NOMO-1 (cell line): ENCODE measurements around the gene CFAP54.
"Not testable (repeated sequence)": the region's sequence is repeated elsewhere in the genome, so short reads cannot be mapped to it uniquely, and the experiment has no call there.

Source experiments
- DNase-seq, 2 experiments: peaks; one replicate each; lab custom pipeline; 2025; ENCODE audit not compliant: unreplicated experiment in 2 of 2; lab: John Stamatoyannopoulos, UW

Gene CFAP54, protein sequence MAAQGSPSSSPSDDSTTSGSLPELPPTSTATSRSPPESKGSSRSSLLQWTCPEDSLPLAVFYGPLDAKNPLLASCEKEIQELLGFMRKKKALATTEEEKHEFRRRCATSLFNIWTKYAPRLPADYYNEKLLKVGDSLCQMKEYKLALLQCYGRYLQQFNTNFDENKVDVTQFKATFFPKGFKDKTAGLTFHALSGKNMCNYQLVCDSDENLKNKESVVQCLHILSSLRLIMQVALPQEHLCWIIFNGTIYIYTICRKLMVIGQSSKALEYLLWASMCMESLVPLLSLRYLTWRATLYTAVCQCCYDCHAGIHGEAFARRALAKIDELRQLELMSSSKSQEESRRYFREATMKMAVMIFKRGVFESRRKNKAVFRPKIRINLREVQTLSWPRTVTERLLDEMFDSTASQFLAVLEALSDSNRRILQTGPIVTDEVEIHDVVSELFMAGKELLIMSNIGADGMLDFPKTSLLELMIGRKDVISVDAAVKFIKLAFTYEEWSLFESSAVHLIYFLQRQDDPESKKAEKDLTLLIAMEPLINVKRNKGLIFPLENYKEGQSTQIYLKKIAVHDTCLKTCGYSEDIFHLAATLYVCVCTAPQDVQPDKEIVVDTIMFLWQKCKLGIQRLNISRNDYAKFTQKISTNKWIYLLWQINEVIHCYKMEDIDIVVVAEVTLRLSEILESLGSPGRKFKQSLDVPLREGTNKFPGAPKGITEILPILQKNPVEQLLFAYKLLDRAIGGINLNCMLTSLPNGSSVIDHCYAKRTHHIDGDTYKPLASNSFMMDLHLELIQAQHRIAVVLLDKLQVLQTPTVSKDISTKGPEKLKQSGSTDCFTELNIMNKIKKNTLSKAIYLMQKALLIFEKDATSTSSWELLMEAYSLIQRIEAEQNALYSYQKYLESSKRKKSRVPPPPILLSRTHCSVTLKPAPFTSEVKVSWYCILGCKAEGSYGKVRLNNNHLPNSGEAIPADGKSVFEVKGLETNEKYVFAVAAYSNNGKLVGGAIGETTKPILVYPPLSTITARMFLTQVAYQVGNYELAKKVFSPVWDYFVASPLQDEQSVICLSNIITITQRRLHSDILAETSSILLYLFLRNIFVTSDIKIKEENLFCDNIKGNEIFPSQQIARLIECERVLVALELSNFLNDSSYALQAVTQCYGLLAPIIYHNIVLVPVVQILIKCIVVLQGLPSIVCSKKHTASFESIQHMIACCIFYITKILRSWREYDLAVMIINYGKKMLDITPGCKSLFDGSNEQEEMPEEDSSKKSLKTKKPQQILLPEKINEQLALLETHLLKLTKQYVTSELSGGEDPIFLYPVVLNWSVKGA (N-terminal part only)

DNA sequence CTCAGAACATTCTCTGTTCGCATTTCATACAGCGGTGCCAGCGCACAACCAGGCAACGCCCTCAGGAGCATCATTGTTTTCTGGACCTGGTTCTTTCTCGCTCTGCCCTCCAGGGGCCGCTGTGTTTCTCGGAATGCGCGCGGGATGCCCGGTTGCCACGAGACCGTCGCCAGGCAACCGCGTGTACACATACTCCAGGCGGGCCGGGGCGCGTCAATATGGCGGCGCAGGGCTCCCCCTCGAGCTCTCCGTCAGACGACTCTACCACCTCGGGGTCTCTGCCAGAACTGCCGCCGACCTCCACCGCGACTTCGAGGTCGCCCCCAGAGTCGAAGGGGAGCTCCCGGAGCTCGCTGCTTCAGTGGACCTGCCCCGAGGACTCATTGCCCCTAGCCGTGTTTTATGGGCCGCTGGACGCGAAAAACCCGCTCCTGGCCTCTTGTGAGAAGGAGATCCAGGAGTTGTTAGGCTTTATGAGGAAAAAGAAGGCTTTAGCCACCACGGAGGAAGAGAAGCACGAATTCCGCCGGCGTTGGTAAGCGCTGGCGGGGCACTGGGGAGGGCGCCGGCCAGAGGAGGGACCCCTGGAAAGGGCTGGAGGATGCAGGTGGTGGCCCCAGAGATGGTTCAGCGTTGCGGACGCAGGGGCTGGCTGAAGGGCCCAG, at the start of gene CFAP54:
TSS of gene CFAP54 (plus strand) at position 186 of the 665 bp plus-strand sequence. CDS start at position 219, 33 bp downstream.
- DNase-seq = peak; percentile 80 to 84

DNA sequence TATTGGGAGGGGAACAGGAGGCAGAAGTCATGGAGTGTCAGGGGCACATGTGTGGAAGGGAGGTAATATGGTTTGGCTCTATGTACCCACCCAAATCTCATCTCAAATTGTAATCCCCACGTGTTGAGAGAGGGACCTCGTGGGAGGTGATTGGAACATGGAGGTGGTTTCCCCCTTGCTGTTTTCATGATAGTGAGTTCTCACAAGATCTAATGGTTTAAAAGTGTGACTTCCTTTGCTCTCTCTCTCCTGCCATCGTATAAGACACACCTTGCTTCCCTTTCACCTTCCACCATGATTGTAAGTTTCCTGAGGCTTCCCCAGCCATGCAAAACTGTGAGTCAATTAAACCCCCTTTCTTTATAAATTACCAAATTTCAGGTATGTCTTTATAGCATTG, 47.6 kb upstream of the CFAP54 start:
- DNase-seq = no peak

DNA sequence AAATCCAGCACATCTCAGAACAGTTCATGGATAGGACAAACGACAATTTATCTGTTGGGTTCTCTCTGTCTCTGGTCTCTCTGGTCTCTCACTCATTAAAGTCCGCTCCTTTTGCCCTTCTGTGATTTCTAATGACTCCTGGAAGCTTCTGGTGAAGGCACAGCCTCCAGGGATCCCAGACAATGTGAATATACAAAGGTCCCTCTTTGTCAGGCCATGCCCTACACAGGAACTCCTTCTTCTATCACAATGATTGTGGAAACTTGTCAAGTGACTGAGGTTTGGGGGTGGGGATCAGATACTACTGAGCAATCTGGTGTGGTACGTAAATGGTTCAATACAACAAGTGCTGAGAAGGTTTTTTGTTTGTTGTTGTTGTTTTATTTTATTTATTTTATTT, 46.5 kb upstream of the CFAP54 start:
- no peak for DNase-seq

DNA sequence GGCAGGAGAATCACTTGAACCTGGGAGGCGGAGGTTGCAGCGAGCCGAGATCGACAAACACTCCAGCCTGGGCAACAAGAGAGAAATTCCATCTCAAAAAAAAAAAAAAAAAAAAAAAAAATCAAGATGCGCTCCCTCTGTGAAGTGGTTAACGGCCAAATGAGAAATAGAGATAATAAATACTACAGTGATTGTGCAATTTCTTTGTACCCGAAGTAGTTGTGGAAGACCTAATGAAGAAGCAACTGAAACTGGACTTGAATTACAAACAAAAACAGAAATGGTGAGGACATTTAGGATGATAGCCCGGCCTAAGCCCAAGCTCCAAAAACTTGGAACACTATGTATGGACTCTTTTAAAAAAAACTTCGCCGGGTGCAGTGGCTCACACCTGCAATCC, 45.0 kb upstream of the CFAP54 start:
- no peak for DNase-seq

DNA sequence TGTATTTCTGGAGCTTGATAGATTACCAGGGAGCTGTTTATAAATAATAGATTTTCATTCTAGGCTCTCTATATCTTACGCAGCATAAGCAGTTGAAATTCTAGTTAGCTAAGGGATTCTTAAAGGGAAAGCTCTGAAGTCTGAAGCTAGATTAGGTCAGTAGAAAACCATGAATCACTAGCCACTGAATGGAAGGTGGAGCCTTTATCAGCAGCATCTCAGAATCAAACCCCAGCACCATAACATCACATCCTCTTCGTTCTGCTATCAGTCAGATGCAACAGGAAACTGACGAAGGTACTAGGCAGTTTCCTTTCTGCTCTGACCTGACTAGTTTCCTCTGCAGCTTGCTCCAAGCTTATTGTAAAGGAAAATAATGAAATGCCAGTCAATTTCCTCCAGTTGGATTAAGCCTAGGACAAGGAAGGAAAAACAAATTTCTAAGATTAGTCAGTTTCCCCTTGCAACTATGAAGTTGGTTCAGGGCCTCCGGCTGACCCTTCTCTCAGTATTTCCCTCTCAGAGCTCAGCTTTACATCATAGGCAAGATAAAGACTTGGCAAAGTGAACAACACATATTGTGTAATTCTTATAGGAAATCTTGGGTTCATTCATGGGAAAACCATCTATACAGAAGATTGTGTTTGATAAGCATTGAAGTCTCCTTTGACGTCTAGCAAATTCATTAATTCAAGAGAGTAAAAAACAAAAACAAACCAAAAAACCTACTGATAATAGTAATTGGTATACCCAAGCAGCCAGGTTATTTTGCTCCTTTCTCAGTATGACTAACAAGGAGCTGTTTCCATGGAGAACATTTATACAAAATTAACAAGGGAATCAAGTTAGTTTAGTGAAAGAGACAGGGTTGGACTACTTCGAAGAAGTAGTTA, 43.4 kb upstream of the CFAP54 start:
- peak in 1 of 2 experiments; percentile 9 for DNase-seq

DNA sequence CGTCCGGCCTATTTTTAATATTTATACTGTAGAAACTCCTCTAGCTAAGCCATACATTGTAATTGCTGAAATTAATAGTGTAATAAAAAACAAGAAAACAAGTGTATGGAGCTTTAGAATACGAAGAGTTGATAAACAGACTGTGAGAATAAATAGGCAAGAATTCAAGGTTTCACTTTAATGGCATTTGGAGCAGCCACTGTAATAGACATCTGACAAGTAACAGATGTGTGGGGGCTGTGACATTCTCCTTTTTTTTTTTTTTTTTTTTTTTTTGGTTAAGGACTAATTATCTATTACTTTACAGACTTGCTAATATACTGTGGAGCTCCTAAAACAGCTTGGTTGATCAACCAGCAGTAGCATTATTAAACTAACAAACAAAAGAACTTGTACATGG, 42.1 kb upstream of the CFAP54 start:
- no peak for DNase-seq

DNA sequence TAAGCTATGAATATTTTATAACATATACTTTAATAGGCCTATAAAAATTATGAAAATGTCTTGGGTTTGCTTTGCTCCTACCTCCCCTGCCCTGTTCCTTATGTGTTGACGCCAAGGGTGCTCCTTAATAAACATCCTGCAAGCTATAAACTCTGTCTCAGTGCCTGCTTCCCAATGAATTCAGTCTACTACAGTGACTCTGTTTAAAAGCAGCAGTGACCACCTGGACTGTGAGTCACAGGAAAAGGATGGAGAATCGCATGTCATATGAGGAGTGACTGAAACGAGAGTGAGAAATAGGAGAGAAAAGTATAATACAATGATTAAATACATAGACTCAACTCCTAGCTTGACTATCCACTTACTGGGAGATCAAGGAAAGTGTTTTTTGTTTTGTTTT, 41.1 kb upstream of the CFAP54 start:
- no peak for DNase-seq

DNA sequence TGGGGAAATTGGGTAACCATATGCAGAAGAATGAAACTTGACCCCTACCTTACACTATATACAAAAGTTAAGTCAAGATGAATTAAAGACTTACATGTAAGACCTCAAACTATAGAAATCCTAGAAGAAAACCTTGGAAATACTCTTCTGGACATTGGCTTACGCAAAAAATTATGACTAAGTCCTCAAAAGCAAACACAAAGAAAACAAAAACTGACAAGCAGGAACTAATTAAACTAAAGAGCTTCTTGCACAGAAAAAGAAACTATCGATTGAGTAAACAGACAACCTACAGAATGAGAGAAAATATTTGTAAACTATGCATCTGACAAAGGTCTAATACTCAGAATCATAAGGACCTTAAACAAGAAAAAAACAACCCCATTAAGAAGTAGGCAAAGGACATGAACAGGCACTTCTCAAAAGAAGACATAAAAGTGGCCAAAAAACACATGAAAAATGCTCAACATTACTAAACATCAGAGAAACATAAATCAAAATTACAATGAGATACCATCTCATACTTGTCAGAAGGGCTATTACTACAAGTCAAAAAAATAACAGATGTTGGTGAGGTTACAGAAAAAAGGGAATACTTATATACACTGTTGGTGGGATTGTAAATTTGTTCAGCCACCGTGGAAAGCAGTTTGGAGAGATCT, 37.0 kb upstream of the CFAP54 start:
- no peak for DNase-seq

DNA sequence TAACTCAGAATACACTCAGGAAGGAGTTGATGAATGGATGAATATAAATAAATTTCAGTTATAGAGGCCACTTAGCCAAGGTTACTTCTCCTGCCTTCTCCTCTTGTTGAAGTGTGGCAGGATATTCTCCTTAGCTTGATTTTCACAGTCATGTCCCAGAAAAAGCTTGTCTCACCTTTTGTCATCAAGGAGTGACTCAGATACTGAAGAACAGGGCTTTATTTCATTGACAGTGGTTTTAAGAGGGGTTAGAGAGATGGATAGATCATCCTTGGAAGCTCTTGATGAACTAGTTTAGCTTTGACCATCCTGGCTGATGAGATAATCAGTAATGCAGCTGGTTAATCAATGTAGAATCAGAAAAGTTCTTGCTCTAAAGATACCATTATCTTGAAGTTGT, 35.0 kb upstream of the CFAP54 start:
- no peak for DNase-seq

DNA sequence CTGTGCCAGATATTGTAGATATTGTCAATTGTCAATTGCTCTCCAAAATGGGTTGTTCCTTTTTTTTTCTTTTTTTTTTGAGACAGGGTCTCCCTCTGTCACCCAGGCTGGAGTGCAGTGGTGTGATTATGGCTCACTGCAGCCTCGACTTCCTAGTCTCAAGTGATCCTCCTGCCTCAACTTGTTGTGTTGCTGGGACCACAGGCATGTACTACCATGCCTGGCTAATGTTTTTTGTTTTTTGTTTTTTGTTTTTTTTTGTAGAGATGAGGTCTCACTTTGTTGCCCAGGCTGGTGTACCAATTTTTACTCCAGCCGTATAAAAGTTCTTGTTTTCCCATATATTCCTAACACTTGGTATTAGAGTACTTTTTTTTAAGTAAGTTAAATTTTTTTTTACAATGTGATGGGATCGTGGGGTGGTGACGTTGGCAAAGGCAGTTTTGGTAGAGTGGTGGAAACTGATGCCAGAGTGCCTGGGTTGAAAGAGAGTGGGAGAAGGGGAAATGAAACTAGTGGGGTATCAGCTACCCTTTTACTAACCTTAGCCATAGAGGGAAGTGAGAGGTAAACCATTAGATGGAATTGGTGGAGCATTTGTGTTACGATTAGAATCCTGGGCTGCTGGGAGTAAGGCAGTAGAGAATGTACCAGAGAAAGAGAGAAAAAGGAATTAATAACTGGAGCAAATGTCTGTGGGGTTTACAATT, 33.0 kb upstream of the CFAP54 start:
- peak; percentile 57 to 86 for DNase-seq

DNA sequence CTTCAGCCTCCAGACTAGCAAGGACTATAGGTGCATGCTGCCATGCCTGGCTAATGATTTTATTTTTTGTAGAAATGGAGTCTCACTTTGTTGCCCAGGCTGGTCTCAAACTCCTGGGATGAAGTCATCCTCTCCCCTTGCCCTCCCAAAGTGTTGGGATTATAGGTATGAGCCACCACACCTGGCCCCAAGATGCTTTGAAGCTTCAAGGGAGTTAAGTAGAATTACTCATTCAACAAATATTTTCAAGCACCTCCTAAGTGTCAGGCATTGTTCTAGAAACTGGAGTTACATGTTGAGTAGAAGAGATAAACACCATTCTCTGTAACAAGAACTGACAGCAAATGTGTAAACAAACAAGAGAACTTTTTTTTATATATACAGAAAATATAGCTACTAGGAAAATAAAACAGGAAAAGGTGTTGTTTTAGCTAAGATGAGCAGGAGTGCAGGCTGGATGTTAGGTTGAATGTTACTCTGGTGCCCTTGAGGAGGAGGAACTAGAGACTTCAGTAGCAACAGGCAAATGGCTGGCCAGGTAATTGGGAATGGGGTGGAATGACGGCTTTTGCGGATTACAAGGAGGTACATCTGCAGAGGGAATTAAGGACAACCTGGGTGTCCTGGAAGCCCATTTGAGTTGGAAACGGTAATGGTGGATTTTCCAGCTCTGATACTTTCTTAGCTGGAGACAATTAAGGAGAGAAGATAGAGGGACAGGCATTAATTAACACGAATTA, 32.0 kb upstream of the CFAP54 start:
- no peak for DNase-seq

DNA sequence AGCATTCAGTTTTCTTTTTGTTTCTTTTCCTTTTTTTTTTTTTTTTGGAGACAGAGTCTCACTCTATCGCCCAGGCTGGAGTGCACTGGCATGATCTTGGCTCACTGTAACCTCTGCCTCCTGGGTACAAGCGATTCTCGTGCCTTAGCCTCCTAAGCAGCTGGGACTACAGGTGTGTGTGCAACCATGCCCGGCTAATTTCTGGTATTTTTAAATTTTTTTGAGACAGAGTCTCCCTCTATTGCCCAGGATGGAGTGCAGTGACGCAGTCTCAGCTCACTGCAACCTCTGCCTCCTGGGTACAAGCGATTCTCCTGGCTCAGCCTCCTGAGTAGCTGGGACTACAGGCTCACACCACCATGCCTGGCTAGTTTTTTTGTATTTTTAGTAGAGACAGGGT, 30.1 kb upstream of the CFAP54 start:
- not testable (repeated sequence) for DNase-seq

DNA sequence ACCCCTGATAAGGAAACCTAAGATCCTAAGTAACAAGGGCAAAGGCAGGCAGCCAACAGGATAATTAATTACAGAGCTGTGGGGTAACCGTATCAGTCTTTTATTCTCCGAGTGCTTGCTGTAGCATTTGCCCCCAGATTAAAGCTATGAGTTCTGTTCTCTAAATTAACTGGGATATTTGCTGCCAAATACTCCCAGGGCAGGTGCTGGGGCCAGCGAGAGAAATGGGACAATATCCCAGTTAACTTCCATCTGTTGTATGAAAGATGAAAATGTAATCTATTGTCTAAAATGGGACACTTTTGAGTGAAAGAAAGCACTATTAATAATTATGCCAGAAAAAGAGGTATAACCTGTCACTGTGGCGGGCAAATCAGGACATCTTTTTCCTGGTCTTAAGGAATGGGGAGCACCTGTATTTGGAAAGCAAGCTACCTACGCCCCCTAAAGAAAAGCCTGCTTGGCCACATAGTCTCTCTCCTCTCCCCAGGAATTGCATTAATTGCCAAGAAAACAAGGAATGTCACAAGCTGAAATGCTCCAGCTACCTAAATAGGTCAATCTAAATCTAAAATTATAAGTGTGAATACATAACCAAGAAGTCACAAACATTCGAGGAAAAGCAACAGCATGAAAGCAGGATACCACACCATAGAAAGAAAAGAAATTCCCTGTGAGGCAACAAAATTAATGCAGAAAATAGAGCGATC, 26.7 kb upstream of the CFAP54 start:
- DNase-seq = no peak

DNA sequence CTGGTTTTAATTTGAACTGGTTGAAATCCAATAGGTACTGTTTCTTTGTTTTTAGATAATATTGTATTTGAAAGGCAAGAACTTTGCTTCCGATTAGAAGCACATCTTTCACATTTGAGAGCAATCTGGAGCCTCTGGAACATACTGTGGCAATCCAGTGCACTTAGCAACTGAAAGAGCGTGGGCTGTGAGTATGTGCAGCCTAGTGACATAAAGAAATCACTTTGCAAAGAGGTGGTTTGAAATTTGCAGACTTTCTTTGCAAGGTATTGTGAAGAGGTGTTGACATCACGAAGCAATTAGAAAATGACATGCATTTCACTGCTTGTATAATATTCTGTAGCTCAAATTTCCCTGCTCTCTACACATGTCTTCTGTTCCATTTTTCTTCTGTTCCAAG, 23.5 kb upstream of the CFAP54 start:
- DNase-seq = no peak

DNA sequence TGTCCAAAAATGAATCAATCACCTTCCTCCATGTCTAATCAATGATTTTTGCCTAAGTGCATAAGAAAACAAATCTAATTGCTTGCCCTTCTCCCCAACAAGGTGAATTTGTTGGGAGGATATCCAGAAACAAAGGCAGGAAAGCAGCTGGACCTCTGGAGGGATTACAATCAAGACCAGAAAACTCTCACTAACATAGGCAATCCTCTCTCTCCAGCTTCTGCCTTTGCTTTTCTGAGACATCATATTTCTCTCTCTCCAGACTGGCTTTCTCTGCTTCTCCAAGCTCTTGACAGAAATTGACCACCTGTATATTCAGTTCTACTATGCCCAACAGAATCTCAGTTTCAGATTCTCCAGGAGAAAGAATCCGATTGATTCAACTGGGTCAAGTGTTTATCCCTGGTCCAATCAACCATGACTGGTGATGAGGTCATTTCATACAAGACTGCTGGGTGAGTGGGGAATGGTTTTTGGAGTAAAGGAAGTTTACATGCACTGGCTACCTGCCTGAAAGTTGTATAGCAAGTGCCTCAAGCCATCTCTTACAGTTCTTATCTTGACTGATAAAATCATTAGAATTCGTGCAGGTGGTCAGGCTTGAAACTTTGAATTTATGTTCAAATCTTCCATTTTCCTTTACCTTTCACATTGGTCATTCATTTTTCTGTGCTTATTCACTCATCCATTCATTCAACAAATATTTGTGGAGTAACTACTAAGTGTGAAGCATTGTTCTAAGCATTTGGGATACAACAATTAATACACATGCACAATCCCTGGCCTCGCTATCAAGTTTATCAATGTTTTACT, 22.2 kb upstream of the CFAP54 start:
- no peak for DNase-seq

DNA sequence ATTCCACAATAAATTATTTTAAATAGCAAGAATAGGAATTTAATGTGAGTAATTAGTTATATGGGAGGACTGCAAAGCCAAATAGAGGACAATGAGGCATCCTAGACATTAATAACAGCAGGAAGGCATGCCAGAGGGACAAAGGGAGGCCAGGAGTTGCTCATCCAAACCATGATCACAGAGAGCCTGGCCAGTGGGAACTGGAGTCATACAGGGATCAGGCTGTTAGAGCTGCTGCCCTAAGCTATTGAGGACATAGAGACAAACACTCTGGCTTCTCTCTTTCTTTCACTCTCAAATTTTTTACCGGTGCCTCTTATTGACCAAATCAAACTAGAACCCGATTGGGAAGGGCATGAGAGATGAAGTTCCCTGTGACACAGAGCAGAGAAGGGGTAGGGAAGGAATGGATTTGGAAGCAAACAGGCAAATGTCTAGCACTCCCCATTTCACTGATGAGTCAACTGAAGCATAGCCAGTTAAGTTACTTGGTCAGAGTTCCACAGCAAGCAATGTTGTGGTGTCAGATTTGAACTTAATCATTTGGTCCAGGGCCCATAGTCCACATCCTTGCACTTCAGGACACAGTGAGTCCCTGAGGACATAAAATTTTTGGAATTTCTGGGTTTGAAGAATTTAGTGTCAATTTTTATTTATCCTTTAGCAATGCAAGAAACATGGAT, 17.9 kb upstream of the CFAP54 start:
- DNase-seq = no peak
